Measurements from ENCODE around the gene CST6.
A peak's percentile ranks its signal among the peaks of the same experiment; 100 is the strongest.
"Not testable (repeated sequence)": the region's sequence is repeated elsewhere in the genome, so short reads cannot be mapped to it uniquely, and the experiment has no call there.

The CST6 gene

DNA sequence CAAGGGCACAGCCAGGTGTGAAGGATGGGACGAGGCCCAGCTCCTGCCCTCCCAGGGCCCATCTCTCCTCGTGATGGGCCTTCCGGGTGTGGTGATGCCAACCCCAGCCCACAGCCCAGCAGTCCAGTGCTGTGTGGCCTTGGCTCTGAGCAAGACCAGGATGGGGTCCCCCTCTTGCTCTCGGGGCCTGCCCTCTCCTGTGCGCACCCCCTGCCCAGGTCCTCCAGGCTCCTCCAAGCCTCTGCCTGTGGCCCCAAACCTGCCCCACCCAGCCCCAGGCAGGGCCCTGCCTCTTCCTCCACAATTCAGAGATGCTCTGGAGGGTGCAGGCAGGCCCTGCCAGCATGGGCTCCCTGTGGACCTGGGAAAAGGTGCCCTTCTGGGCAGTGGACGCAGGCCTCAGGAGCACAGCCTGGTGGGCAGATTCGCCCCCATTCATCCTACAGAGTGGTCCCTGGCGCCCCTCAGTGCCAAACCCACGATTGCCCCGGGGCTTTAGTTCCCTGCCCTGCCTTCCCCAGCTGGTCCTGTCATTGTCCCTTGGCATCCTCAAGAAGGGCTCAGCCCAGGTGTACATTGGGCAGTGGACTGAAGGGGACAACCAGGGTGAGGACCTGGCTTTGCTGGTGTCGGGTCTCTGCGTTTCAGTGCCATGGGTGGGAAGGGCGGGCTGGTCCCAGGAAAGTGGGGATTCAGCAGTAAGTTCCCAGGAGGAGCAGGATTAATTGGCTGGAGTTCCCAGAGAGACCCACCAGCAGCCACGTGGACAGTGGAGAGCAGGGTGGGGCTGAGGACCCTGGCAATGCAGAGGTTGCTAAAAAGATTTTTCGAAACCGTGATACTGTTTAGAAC lies 29.6 kb upstream of the CST6 start:
- in situ Hi-C loops (cut with HindIII; ENCODE audit: low pct_ligation_motif_present, low pct_unique_long_range_greater_than_20kb, low sequenced_read_pairs) = no loop called here
- DNase-seq = no peak

- DNase-seq = no peak
- in situ Hi-C loops (cut with HindIII; ENCODE audit: low pct_ligation_motif_present, low pct_unique_long_range_greater_than_20kb, low sequenced_read_pairs) = no loop called here
Measured at GRCh38 chr11:65982824-65983588, 28.8 kb upstream of the CST6 start.

GRCh38 chr11:65983589-65983987 lies 28.2 kb upstream of the CST6 start:
- in situ Hi-C loops (cut with HindIII; ENCODE audit: low pct_ligation_motif_present, low pct_unique_long_range_greater_than_20kb, low sequenced_read_pairs) = no loop called here
- no peak for DNase-seq

- DNase-seq = no peak
- in situ Hi-C loops (cut with HindIII; ENCODE audit: low pct_ligation_motif_present, low pct_unique_long_range_greater_than_20kb, low sequenced_read_pairs) = no loop called here
Measured at GRCh38 chr11:65987336-65987735, 24.5 kb upstream of the CST6 start.

DNA sequence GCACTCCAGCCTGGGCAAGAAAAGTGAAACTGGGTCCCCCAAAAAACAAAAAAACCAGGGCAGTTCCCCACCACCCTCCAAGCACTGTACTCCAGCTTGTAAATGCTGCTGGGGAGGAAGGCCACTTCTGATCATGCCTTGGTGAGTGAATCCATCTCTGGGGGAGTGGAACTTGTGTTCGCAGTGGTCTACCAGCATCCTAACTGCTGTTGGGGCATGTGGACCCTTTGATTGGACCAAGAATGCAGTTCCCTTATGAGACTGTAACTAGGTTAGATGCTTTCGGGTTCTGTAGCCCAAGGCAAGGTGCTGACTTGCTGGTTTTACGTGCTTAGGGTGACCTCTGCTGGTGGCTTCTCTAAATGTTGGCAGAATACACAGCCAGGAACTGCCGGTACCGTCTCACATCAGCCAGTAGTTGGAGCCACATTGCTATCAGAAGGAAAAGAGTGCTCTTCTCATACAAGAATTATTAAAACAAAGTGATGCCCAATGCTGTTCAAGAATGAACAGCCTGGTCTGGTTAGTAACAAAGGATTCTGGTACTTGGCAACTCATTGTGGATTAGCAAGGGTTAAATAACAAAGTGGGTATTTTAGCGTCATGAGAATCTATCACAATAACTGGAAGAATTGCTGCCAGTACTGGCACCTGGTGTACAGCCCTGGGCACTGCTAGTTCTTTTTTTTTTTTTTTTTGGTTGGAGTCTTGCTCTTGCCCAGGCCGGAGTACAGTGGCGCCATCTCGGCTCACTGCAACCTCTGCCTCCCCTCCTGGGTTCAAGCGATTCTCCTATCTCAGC lies 22.8 kb upstream of the CST6 start:
- in situ Hi-C loops (cut with HindIII; ENCODE audit: low pct_ligation_motif_present, low pct_unique_long_range_greater_than_20kb, low sequenced_read_pairs) = no loop called here

GRCh38 chr11:65992056-65992455 lies 19.8 kb upstream of the CST6 start:
- no peak for DNase-seq
- in situ Hi-C loops (cut with HindIII; ENCODE audit: low pct_ligation_motif_present, low pct_unique_long_range_greater_than_20kb, low sequenced_read_pairs) = no loop called here

More for the DNA sequence above, 22.8 kb upstream of the CST6 start:
- DNase-seq = peak; percentile 90

- no peak for DNase-seq
- in situ Hi-C loops (cut with HindIII; ENCODE audit: low pct_ligation_motif_present, low pct_unique_long_range_greater_than_20kb, low sequenced_read_pairs) = no loop called here
Measured at GRCh38 chr11:65997286-65997685, 14.5 kb upstream of the CST6 start.

DNA sequence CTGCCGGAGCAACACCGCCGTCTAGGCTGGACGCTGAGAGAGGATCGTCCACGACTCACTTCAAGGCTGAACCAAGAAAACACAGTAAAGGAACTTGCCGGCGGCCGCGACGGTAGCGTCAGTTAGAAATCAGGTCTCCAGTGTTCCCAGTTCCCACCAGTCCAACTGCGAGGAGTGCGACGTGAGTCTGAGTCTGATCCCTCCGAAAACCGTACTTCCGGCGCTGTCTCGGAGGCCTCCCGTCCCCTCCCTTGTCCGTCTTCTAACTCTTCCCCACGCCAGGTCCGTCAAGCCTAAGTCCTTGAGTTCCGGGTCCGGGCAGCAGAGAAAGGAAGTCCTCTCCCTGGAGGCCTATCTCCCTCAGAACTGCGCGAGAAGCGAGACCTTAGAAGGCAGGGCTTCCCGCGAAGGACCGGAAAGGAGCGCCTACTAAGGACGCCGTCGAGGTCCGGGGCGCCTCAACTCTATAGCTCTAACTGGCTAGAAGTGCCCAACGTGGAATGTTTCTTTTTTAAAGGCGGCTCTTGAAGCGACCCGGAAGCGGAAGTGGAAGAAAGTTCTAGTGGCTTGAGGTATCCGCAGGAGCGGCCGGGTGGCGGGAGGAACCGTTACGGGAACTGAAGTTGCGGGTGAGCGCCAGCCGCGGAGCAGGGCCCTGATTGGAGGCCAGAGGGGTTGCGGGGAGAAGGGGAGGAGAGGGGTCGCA lies 9.7 kb upstream of the CST6 start, which contains the start of the genes BANF1 and EIF1AD:
Gene BANF1 (plus strand): TSS at position 562 of the 706 bp plus-strand sequence. CDS start 748 bp downstream, outside the sequence.
Gene EIF1AD (minus strand): TSS at position 216 of the 706 bp plus-strand sequence. CDS start 1,768 bp downstream, outside the sequence.
- in situ Hi-C loops (cut with HindIII; ENCODE audit: low pct_ligation_motif_present, low pct_unique_long_range_greater_than_20kb, low sequenced_read_pairs) = no loop called here
- peak; percentile 95 for DNase-seq

- in situ Hi-C loops (cut with HindIII; ENCODE audit: low pct_ligation_motif_present, low pct_unique_long_range_greater_than_20kb, low sequenced_read_pairs) = no loop called here
- peak; percentile 36 for DNase-seq
Measured at GRCh38 chr11:66002648-66003225, 9.1 kb upstream of the CST6 start.

GRCh38 chr11:66003291-66003690 lies 8.5 kb upstream of the CST6 start:
- DNase-seq = no peak
- in situ Hi-C loops (cut with HindIII; ENCODE audit: low pct_ligation_motif_present, low pct_unique_long_range_greater_than_20kb, low sequenced_read_pairs) = no loop called here

GRCh38 chr11:66004186-66004585 lies 7.6 kb upstream of the CST6 start:
- in situ Hi-C loops (cut with HindIII; ENCODE audit: low pct_ligation_motif_present, low pct_unique_long_range_greater_than_20kb, low sequenced_read_pairs) = no loop called here
- DNase-seq = no peak

GRCh38 chr11:66006134-66006890 lies 5.5 kb upstream of the CST6 start:
- DNase-seq = no peak
- in situ Hi-C loops (cut with HindIII; ENCODE audit: low pct_ligation_motif_present, low pct_unique_long_range_greater_than_20kb, low sequenced_read_pairs) = no loop called here

- in situ Hi-C loops (cut with HindIII; ENCODE audit: low pct_ligation_motif_present, low pct_unique_long_range_greater_than_20kb, low sequenced_read_pairs) = no loop called here
- DNase-seq = no peak
Measured at GRCh38 chr11:66006891-66007176, 5.0 kb upstream of the CST6 start.

GRCh38 chr11:66007201-66007634 lies 4.6 kb upstream of the CST6 start:
- in situ Hi-C loops (cut with HindIII; ENCODE audit: low pct_ligation_motif_present, low pct_unique_long_range_greater_than_20kb, low sequenced_read_pairs) = no loop called here
- DNase-seq = no peak

DNA sequence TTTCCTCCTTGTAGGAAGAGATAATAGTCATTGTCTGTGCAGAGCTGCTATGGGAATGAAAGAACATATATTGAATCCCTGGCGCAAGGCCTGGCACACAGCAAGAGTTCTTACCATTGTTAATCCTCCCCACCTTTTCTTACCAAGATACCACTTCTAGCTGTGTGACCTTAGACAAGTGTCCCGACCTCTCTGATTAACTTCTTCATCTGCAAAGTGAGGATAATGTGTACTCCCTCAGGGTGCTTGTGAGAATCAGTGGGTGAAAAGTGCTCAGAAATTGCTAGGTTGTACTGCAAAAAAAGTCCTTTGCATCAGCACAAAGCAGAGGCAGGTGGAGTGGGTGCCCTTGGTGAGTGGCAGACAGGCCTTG lies 3.7 kb upstream of the CST6 start:
- in situ Hi-C loops (cut with HindIII; ENCODE audit: low pct_ligation_motif_present, low pct_unique_long_range_greater_than_20kb, low sequenced_read_pairs) = no loop called here
- DNase-seq = no peak

GRCh38 chr11:66008468-66009101 lies 3.2 kb upstream of the CST6 start:
- no peak for DNase-seq
- in situ Hi-C loops (cut with HindIII; ENCODE audit: low pct_ligation_motif_present, low pct_unique_long_range_greater_than_20kb, low sequenced_read_pairs) = no loop called here

DNA sequence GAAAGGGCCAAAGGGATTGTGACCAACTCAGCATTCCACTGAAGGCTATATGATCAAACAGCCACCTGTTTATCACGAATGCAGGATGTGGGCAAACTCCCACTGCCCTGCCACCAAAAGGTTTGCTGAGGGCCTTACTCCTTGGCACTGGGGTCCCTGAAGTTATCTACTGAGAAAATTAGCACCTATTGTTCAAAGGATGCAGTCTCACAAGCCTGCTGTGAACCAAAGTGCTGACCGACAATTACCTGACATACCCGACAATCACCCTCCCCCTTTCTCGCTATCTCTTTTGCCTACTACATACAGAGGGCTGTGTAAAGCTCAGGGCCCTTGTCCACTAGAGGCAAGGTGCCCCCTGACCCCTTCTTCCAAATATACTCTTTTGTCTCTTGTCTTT lies 1.8 kb upstream of the CST6 start:
- in situ Hi-C loops (cut with HindIII; ENCODE audit: low pct_ligation_motif_present, low pct_unique_long_range_greater_than_20kb, low sequenced_read_pairs); DNase-seq: not testable (repeated sequence)

Data from ACHN (cell line).